Right ventricle myocardium superior (tissue), 1 donor: ENCODE measurements around the gene ETV3L. TPM values are rescaled to one million over a fixed set of nuclear protein-coding genes. Genes with fewer than 3 reads are reported as not detected.

Experiments used
- ATAC-seq: fragments of 200-7000 bp; cut with Tn5 transposase; one replicate; pipeline ENCODE4 v1.9.1; 2020; ENCODE audit warnings: mild to moderate bottlenecking; ENCODE audit not compliant: poor library complexity
- DNase-seq: peaks from one replicate; pipeline ENCODE4 v3.0.0-alpha.2; 2020
- intact Hi-C: fragments of 100-400 bp; cut with DNase I; formaldehyde crosslinking; loops from one replicate; pipeline ENCODE4 v1.11.2; 2022
- total RNA-seq: library from RNA; stranded (reverse); fragmentation: NEBNext Ultra II Directional; extraction: Animal tissue kit (Norgen Biotek cat#: 25700); gene quantifications from one replicate; pipeline ENCODE4 v1.2.1, GENCODE V29; 2021
- donor health status: DM: no; HTN: yes; CAD: no; lungs with severe emphysema.

Gene ETV3L
- total RNA-seq, 1 donor from 2014 or later = not detected

GRCh38 chr1:157134442-157134841, 34.8 kb upstream of the ETV3L start:
- intact Hi-C loops = no loop called here
- ATAC-seq (no peak), DNase-seq (no peak)

- DNase-seq (no peak), ATAC-seq (no peak)
- intact Hi-C loops = no loop called here
Observed at GRCh38 chr1:157133426-157133825, 33.8 kb upstream of the ETV3L start.

GRCh38 chr1:157132616-157133167, 33.1 kb upstream of the ETV3L start:
- no peak for DNase-seq
- intact Hi-C loops = no loop called here
- ATAC-seq = no peak

- no peak for ATAC-seq
- DNase-seq = no peak
- intact Hi-C loops = no loop called here
Observed at GRCh38 chr1:157132111-157132510, 32.5 kb upstream of the ETV3L start.

- ATAC-seq = no peak
- no peak for DNase-seq
- intact Hi-C loops = no loop called here
Observed at GRCh38 chr1:157131281-157131680, 31.7 kb upstream of the ETV3L start.

GRCh38 chr1:157124855-157125254, 25.2 kb upstream of the ETV3L start:
- DNase-seq = no peak
- intact Hi-C loops = no loop called here
- ATAC-seq = no peak

GRCh38 chr1:157119448-157119847, 19.8 kb upstream of the ETV3L start:
- ATAC-seq (peak; percentile 49), DNase-seq (no peak)
- intact Hi-C loops = no loop called here

GRCh38 chr1:157119008-157119407, 19.4 kb upstream of the ETV3L start:
- DNase-seq = no peak
- intact Hi-C loops = no loop called here
- peak; percentile 15 for ATAC-seq

- intact Hi-C loops = no loop called here
- ATAC-seq (no peak), DNase-seq (no peak)
Observed at GRCh38 chr1:157117527-157118057, 18.0 kb upstream of the ETV3L start.

- ATAC-seq = no peak
- intact Hi-C loops = no loop called here
Observed at GRCh38 chr1:157116737-157117103, 17.1 kb upstream of the ETV3L start.

GRCh38 chr1:157115851-157116736, 16.5 kb upstream of the ETV3L start:
- DNase-seq (no peak), ATAC-seq (no peak)
- intact Hi-C loops = no loop called here

More at GRCh38 chr1:157116737-157117103, 17.1 kb upstream of the ETV3L start:
- no peak for DNase-seq

- ATAC-seq (no peak), DNase-seq (no peak)
- intact Hi-C loops = no loop called here
Observed at GRCh38 chr1:157115429-157115838, 15.8 kb upstream of the ETV3L start.

- intact Hi-C loops = no loop called here
- ATAC-seq (no peak), DNase-seq (no peak)
Observed at GRCh38 chr1:157114183-157115121, 14.8 kb upstream of the ETV3L start.

GRCh38 chr1:157113631-157114030, 14.0 kb upstream of the ETV3L start:
- ATAC-seq (no peak), DNase-seq (no peak)
- intact Hi-C loops = no loop called here

- intact Hi-C loops = no loop called here
- peak; percentile 52 for DNase-seq
- peak; percentile 41 for ATAC-seq
Observed at GRCh38 chr1:157113106-157113505, 13.5 kb upstream of the ETV3L start.

- ATAC-seq = no peak
- intact Hi-C loops = no loop called here
- no peak for DNase-seq
Observed at GRCh38 chr1:157112186-157112867, 12.7 kb upstream of the ETV3L start.

- ATAC-seq (no peak), DNase-seq (no peak)
- intact Hi-C loops = no loop called here
Observed at GRCh38 chr1:157111396-157112165, 12.0 kb upstream of the ETV3L start.

GRCh38 chr1:157110686-157111085, 11.1 kb upstream of the ETV3L start:
- ATAC-seq (no peak), DNase-seq (no peak)
- intact Hi-C loops = no loop called here
